Measurements from ENCODE around the gene SUPT4H1.

Gene SUPT4H1

DNA sequence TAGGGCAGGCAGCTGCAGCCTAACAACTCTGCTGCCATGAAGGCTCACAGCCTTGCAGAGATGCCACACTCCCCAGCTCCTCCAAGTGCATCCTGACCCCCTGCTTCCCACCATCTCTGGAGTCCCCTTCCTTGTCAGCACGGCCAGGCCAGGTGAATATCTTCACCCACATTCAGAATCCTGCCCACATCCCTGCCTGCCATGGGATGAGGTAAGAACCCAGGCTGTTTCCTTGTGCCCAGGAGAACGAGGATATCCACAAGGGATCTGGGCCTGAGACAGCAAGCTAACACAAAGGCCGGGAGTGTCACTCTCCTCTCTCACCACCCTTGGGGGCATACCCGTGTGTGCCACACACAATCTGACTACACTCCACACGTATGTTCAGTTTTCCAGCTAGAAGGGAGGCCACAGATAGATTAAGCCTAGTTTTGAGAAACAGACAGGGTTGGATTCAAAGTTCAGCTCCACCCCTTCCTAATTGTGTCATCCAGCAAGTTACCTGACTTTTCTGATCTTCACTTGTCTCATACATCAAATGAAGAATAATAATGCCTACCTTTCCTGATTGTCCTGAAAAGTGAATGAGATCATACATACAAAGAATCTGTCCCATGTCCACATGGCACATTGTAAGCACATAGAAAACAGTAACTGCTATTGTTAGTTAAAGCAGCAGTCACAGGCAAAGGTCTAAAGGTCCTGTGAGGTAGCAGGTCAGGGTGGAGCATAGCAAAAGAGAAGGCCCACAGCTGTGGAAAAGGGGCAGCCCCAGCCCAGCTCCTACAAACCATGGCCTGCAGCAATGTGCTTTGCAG is 17.4 kb upstream of the SUPT4H1 start:
- TF ChIP-seq CTCF (IDR thresholded peaks at IDR 0.05; ENCODE audit: insufficient read depth, low read depth, low read length, missing control alignments) = no peak
- no peak overlapping the region for H3K4me3 ChIP-seq (ENCODE audit: low read length)
- peak; percentile 38 for DNase-seq (ENCODE audit: low read depth)

DNA sequence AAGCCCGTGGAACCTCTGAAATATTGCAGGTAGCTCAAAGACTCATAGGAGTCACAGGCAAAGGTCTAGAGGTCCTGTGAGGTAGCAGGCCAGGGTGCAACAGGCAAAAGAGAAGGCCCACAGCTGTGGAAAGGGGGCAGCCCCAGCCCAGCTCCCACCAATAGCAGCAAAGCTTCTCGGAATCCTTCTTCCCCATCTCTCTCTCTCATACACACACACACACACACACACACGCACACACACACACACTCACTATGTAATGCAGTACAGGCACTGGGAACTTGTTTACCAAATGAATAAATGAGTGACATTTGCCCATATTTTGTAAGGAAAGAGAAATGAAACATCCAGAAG is 16.8 kb upstream of the SUPT4H1 start:
- H3K4me3 ChIP-seq (ENCODE audit: low read length) = no peak overlapping the region
- DNase-seq (ENCODE audit: low read depth) = no peak
- TF ChIP-seq CTCF (IDR thresholded peaks at IDR 0.05; ENCODE audit: insufficient read depth, low read depth, low read length, missing control alignments) = no peak

DNA sequence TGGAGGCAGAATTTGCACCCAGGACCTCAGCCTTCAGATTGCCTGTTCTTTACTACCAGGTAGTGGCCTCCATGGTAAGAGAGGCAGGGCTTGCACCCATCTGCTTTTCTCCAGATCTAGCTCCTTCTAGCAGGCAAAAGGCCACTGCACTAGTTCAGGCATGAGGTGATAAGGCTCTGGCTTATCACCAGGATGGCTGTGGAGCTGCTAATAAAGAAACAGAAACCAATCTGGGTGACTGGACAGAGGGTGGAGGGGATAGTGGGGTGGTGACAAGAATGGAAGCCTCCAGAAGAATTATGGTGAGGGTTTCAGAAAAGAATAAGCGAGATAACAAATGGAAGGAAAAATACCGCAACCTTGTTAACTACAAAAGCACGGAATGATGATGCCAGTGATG is 15.5 kb upstream of the SUPT4H1 start:
- TF ChIP-seq CTCF (IDR thresholded peaks at IDR 0.05; ENCODE audit: insufficient read depth, low read depth, low read length, missing control alignments) = no peak
- no peak for DNase-seq (ENCODE audit: low read depth)
- no peak overlapping the region for H3K4me3 ChIP-seq (ENCODE audit: low read length)

- H3K4me3 ChIP-seq (ENCODE audit: low read length) = no peak overlapping the region
- no peak for TF ChIP-seq CTCF (IDR thresholded peaks at IDR 0.05; ENCODE audit: insufficient read depth, low read depth, low read length, missing control alignments)
- DNase-seq (ENCODE audit: low read depth) = no peak
Measured at GRCh38 chr17:58365980-58366595, 14.1 kb upstream of the SUPT4H1 start.

GRCh38 chr17:58365185-58365979 is 13.4 kb upstream of the SUPT4H1 start:
- no peak for TF ChIP-seq CTCF (IDR thresholded peaks at IDR 0.05; ENCODE audit: insufficient read depth, low read depth, low read length, missing control alignments)
- DNase-seq (ENCODE audit: low read depth) = no peak
- no peak overlapping the region for H3K4me3 ChIP-seq (ENCODE audit: low read length)

DNA sequence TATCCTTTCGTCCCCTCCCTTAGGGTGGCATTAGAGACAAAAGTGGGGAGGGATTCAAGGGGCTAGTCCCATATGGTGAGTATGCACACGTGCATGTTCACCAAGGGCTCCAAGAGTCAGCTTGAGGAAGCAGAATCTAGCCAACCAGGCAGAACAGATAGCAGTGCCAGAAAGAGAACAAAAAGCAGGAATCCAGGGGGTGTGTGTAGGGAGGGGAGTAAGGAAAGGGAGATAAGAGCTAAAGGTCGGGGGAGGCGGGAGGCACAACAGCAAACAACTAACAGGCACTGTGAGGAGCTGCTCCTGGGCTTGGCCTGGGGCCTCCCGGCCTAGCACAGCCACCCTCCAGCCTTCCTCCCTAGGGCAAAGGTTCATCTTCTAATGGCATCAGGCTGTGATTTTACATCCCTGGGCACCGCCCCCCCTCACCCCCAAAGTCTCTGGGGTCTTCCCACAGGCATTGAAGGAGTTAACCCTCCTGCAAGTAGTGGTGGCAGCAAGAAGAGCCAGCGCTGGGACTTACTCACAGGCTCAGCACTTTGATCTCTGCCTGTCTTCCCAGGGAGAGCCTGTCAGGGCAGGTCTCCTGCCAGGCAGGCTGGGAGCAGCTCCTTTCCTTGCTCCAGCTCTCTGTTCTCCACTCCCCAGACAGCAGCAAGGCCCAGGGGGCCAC is 12.4 kb upstream of the SUPT4H1 start:
- no peak overlapping the region for H3K4me3 ChIP-seq (ENCODE audit: low read length)
- DNase-seq (ENCODE audit: low read depth) = peak; percentile 87
- no peak for TF ChIP-seq CTCF (IDR thresholded peaks at IDR 0.05; ENCODE audit: insufficient read depth, low read depth, low read length, missing control alignments)
